GM21528 (cell line): Measurements from ENCODE around the gene KIF3B.
"Not testable (repeated sequence)": the region's sequence is repeated elsewhere in the genome, so short reads cannot be mapped to it uniquely, and the experiment has no call there.

Source experiments
- ATAC-seq: cut with Tn5 transposase; IDR thresholded peaks from one replicate; pipeline ENCODE4 v1.9.1; 2021; ENCODE audit warnings: mild to moderate bottlenecking, moderate library complexity; ENCODE audit not compliant: unreplicated experiment, low FRiP score

KIF3B gene

GRCh38 chr20:32326504-32326845 lies 49.0 kb downstream of the KIF3B start:
- no peak for ATAC-seq

- no peak for ATAC-seq
These were observed 49.7 kb downstream of the KIF3B start for GRCh38 chr20:32327087-32327681.

- no peak for ATAC-seq
These were observed 52.5 kb downstream of the KIF3B start for GRCh38 chr20:32329817-32330554.

GRCh38 chr20:32330555-32330897 lies 53.1 kb downstream of the KIF3B start:
- ATAC-seq, result no peak

- ATAC-seq, result no peak
These were observed 55.2 kb downstream of the KIF3B start for GRCh38 chr20:32332614-32333013.

- peak; percentile 65 for ATAC-seq
These were observed 55.9 kb downstream of the KIF3B start for GRCh38 chr20:32333181-32333987.

- ATAC-seq, result peak; percentile 2
These were observed 56.8 kb downstream of the KIF3B start for GRCh38 chr20:32333988-32334885.

GRCh38 chr20:32336918-32337347 lies 59.5 kb downstream of the KIF3B start:
- no peak for ATAC-seq

- ATAC-seq, result no peak
These were observed 60.6 kb downstream of the KIF3B start for GRCh38 chr20:32337937-32338661.

GRCh38 chr20:32338665-32339064 lies 61.2 kb downstream of the KIF3B start:
- no peak for ATAC-seq

GRCh38 chr20:32339116-32339515 lies 61.7 kb downstream of the KIF3B start:
- ATAC-seq, result no peak

GRCh38 chr20:32341053-32341452 lies 63.6 kb downstream of the KIF3B start:
- ATAC-seq, result not testable (repeated sequence)

GRCh38 chr20:32343439-32343838 lies 66.0 kb downstream of the KIF3B start:
- no peak for ATAC-seq

- no peak for ATAC-seq
These were observed 67.5 kb downstream of the KIF3B start for GRCh38 chr20:32344835-32345506.

GRCh38 chr20:32348207-32348606 lies 70.8 kb downstream of the KIF3B start:
- no peak for ATAC-seq

- no peak for ATAC-seq
These were observed 73.0 kb downstream of the KIF3B start for GRCh38 chr20:32350421-32350820.

GRCh38 chr20:32352121-32352720 lies 74.8 kb downstream of the KIF3B start:
- ATAC-seq, result no peak

GRCh38 chr20:32353848-32354496 lies 76.5 kb downstream of the KIF3B start:
- ATAC-seq, result no peak
